ENCODE measurements around the gene ZFHX3.

DNA sequence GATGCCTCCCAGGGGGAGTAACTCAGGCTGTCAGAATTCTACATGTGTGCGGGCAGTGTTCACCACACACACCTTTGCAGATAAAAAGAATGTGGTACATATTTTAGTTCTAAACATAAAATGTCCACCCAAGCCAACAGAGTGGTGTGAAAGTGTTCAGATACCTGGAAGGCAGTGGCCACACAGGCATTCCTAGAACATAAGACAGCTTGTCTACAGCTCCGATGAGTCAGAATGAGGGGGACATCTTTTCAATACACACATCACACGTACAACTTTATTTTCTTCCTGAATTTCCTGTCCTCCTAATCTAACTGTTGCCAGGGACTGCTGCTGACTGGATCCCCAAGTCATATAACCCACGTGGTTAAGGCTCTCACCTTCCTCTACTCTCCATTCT is 142.3 kb downstream of the ZFHX3 start:
- TF ChIP-seq, protein P1, sequence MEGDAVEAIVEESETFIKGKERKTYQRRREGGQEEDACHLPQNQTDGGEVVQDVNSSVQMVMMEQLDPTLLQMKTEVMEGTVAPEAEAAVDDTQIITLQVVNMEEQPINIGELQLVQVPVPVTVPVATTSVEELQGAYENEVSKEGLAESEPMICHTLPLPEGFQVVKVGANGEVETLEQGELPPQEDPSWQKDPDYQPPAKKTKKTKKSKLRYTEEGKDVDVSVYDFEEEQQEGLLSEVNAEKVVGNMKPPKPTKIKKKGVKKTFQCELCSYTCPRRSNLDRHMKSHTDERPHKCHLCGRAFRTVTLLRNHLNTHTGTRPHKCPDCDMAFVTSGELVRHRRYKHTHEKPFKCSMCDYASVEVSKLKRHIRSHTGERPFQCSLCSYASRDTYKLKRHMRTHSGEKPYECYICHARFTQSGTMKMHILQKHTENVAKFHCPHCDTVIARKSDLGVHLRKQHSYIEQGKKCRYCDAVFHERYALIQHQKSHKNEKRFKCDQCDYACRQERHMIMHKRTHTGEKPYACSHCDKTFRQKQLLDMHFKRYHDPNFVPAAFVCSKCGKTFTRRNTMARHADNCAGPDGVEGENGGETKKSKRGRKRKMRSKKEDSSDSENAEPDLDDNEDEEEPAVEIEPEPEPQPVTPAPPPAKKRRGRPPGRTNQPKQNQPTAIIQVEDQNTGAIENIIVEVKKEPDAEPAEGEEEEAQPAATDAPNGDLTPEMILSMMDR (IDR thresholded peaks at IDR 0.05 in 8 of 11, conservative IDR thresholded peaks at IDR 0.05 in 3 of 11), result no peak
- TF ChIP-seq POLR2A (IDR thresholded peaks at IDR 0.05), result no peak
- TF ChIP-seq POLR2AphosphoS5 (IDR thresholded peaks at IDR 0.05), result no peak
